Neuron (in vitro differentiated cells): Measurements from ENCODE around the gene SLC1A6.
"Not testable (repeated sequence)": the region's sequence is repeated elsewhere in the genome, so short reads cannot be mapped to it uniquely, and the experiment has no call there.

Experiments used
- H2AFZ ChIP-seq: one replicate; pipeline ENCODE4 v1.6.1; 2013; ENCODE audit warnings: low read depth, mild to moderate bottlenecking, inconsistent platforms, low read length, moderate library complexity
- H3K27me3 ChIP-seq: one replicate; pipeline ENCODE4 v1.6.1; 2013; ENCODE audit warnings: low read length; ENCODE audit not compliant: insufficient read depth
- H3K36me3 ChIP-seq: one replicate; pipeline ENCODE4 v1.6.1; 2013; ENCODE audit warnings: low read length; ENCODE audit not compliant: insufficient read depth
- H3K4me1 ChIP-seq: one replicate; pipeline ENCODE4 v1.6.1; 2013; ENCODE audit warnings: low read length; ENCODE audit not compliant: insufficient read depth
- H3K4me3 ChIP-seq: 2 replicates; pipeline ENCODE4 v1.5.1; 2013; ENCODE audit warnings: mild to moderate bottlenecking, low read length, moderate library complexity
- H3K9me3 ChIP-seq: one replicate; pipeline ENCODE4 v1.6.1; 2013; ENCODE audit warnings: low read length

The SLC1A6 gene

DNA sequence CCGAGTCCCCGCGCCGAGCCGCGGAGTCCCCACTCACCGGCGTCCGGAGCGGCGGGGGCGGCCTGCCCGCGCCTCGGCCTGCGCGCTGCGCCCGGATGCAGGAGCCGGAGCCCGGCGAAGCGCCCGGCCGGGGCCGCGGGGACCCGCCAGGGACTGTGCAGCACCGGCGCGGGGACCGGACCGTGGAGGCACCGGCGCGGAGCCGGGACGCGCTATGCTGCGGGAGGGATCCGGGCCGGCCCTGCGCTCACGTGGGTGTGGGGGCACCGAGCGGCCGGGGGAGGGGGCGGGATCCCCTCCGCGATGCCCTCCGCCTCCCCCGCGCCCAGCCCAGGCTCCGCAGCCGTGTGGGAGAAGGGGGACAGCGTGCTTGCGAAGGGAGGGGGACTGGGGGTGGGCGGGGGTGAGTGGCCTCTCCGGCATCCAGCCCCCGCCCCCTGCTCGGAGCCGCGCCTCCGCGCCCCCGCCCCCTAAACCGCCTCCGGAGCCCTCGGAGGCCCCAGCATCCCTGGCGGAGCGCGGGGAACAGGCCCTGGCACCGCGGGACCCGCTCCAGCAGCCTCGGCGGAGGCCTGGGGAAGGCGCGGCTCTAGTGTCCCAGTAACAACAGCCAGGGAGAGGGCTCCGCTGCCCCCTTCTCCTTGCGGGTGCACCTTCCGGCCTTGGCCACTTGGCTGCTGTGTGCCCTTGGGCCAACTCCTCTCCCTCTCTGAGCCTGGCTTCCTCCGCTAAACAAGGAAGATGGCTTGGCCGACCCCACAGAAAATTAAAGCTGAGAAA lies at the start of gene SLC1A6:
SLC1A6 (minus strand) TSS at position 389 of the 780 bp plus-strand sequence. CDS start 6,954 bp downstream, outside the sequence.
- peaks cover 33% of the 10 kb centered on the region for H3K27me3 ChIP-seq
- no peaks in the 10 kb centered on the region for H3K9me3 ChIP-seq
- peak within 1 kb of the TSS; percentile 33 for H2AFZ ChIP-seq
- H3K36me3 ChIP-seq, result no peaks in the 10 kb centered on the region
- peaks cover 3% of the 10 kb centered on the region for H3K4me1 ChIP-seq
- H3K4me3 ChIP-seq, result peak within 1 kb of the TSS; percentile 44

- Histone ChIP-seq H3K9me3 (no peaks in the 10 kb centered on the region), H3K27me3 (peaks cover 5% of the 10 kb centered on the region)
These were observed 48.8 kb upstream of the SLC1A6 start for GRCh38 chr19:15028490-15028889.

DNA sequence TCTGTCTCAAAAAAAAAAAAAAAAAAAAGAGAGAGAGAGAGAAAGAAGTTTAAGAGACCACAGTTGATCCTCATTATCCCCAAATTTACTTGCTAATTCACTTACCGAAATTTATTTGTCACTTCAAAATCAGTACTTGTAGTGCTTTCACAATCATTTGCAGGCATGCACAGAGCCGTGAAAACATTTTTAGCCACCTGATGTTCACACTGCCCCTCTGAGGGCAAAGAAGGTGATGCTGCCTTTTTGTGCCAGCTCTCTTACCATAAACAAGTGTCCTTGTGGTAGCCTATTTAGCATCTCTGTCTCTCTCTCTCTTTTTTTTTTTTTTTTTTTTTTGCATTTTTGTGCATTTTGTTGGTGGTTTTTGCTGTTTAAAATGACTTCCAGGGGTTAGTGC lies 45.6 kb upstream of the SLC1A6 start:
- Histone ChIP-seq H3K9me3 (no peaks in the 10 kb centered on the region), H3K27me3 (peaks cover 10% of the 10 kb centered on the region), H3K36me3 (no peaks in the 10 kb centered on the region), H3K4me1 (no peaks in the 10 kb centered on the region), H2AFZ (no peak overlapping the region), H3K4me3 (no peak overlapping the region)

More at GRCh38 chr19:15028490-15028889, 48.8 kb upstream of the SLC1A6 start:
- no peak overlapping the region for H3K4me3 ChIP-seq
- no peak overlapping the region for H2AFZ ChIP-seq
- no peaks in the 10 kb centered on the region for H3K4me1 ChIP-seq
- H3K36me3 ChIP-seq, result no peaks in the 10 kb centered on the region

- Histone ChIP-seq H3K36me3 (no peaks in the 10 kb centered on the region), H3K4me3 (no peak overlapping the region), H3K4me1 (no peaks in the 10 kb centered on the region), H3K9me3 (no peaks in the 10 kb centered on the region), H3K27me3 (peaks cover 10% of the 10 kb centered on the region), H2AFZ (no peak overlapping the region)
These were observed 43.1 kb upstream of the SLC1A6 start for GRCh38 chr19:15022752-15023151.

- Histone ChIP-seq H3K4me1 (no peaks in the 10 kb centered on the region), H3K4me3 (no peak overlapping the region), H3K9me3 (no peaks in the 10 kb centered on the region), H3K36me3 (no peaks in the 10 kb centered on the region), H2AFZ (no peak overlapping the region), H3K27me3 (peaks cover 8% of the 10 kb centered on the region)
These were observed 41.8 kb upstream of the SLC1A6 start for GRCh38 chr19:15021286-15022007.

DNA sequence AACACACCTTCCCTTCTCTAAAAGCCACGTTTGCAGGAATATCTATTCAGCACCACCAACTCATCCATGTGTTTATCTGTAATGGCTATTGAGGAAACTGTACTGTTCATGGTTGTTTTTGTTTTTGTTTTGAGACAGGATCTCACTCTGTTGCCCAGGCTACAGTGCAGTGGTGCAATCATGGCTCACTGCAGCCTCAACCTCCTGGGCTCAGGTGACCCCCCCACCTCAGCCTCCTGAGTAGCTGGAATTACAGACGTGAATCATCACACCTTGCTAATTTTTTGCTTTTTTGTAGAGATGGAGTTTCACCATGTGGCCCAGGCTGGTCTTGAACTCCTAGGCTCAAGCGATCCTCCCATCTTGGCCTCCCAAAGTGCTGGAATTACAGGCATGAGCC lies 39.2 kb upstream of the SLC1A6 start:
- not testable (repeated sequence) for H2AFZ ChIP-seq, H3K27me3 ChIP-seq, H3K4me1 ChIP-seq

DNA sequence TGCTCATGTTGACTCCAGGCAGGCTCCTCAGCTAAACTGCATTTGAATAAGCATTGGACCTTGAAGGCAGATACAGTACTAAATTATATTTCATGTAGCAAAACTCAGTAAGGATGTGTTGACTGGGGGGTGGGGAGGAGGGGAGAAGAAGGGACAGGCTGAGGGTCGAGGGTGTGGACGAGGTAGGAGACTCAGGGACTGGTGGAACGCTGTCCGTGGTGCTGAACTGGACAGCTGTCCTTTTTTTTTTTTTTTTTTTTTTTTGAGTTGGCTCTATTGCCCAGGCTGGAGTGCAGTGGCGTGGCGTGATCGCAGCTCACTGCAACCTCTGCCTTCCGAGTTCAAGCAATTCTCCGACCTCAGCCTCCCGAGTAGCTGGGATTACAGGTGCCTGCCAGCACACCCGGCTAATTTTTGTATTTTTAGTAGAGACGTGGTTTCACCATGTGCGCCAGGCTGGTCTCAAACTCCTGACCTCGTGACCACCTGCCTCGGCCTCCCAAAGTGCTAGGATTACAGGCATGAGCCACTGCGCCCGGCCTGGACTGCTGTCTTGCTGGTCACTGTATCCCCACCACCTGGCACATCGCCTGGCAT lies 36.4 kb upstream of the SLC1A6 start:
- Histone ChIP-seq H3K9me3 (no peaks in the 10 kb centered on the region), H3K36me3 (no peaks in the 10 kb centered on the region), H3K27me3 (peaks cover 9% of the 10 kb centered on the region), H2AFZ (no peak overlapping the region), H3K4me3 (no peak overlapping the region), H3K4me1 (peaks cover 2% of the 10 kb centered on the region)

More for the DNA sequence above, 39.2 kb upstream of the SLC1A6 start:
- H3K4me3 ChIP-seq, H3K36me3 ChIP-seq, H3K9me3 ChIP-seq: not testable (repeated sequence)

GRCh38 chr19:15014579-15014978 lies 34.9 kb upstream of the SLC1A6 start:
- H3K4me1 ChIP-seq, result peaks cover 5% of the 10 kb centered on the region
- H3K4me3 ChIP-seq, result no peak overlapping the region
- no peak overlapping the region for H2AFZ ChIP-seq
- H3K36me3 ChIP-seq, result no peaks in the 10 kb centered on the region
- peaks cover 7% of the 10 kb centered on the region for H3K27me3 ChIP-seq
- no peaks in the 10 kb centered on the region for H3K9me3 ChIP-seq

DNA sequence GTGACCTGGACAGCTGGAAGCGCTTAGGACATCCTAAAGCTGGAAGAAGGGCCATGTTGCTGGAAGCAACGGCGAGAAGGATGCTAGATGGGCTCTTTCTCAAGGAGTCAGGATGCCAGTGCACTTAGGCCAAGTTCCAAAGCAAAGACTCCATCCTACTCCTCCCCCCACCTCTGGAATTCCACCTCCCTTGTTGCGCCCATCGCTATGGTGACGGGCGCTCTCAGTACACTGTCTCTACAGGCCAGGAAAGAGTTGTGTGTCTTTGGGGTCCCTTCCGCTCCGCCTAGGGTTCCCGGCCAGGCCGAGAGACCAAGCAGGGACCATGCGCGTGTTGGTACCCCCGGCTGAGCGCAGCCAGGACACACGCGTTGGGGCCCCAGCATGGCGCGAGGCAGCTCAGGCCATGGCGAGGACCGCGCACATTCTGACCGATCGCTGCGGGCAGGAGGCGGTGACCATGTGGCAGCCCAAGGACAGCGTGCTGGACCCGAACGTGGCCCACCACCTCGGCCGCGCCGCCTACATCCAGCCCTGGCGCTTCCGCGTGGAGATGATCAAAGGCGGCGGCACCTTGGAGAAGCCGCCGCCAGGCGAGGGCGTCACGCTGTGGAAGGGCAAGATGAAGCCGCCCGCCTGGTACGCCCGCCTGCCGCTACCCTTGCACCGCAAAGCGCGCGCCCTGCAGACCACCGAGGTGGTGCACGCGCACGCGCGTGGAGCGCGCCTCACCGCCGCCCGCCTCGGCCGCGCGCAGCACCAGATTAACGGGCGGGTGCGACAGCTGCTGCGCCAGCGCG lies 31.0 kb upstream of the SLC1A6 start:
- Histone ChIP-seq H3K4me3 (peak overlapping the region; percentile 5), H2AFZ (no peak overlapping the region), H3K4me1 (peaks cover 5% of the 10 kb centered on the region), H3K9me3 (no peaks in the 10 kb centered on the region), H3K36me3 (no peaks in the 10 kb centered on the region), H3K27me3 (peaks cover 9% of the 10 kb centered on the region)

DNA sequence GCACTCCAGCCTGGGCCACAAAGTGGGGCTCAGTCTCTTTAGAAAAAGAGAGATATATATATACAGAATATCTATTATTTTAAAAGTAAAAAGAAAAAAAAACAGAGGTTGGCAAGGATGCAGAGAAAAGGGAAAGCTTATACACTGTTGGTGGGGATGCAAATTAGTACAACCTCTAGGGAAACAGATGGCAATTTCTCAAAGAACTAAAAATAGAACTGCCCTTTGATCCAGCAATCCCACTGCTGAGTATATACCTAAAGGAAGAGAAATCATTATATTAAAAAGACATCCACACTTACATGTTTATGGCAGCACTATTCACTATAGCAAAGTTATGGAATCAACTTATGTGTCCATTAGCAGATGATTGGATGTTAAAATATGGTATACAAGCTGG lies 28.6 kb upstream of the SLC1A6 start:
- peaks cover 5% of the 10 kb centered on the region for H3K4me1 ChIP-seq
- no peak overlapping the region for H3K4me3 ChIP-seq

GRCh38 chr19:14997981-14998380 lies 18.3 kb upstream of the SLC1A6 start:
- Histone ChIP-seq H3K4me3 (no peak overlapping the region), H2AFZ (no peak overlapping the region), H3K36me3 (no peaks in the 10 kb centered on the region), H3K27me3 (peaks cover 16% of the 10 kb centered on the region), H3K9me3 (no peaks in the 10 kb centered on the region), H3K4me1 (no peaks in the 10 kb centered on the region)

More for the DNA sequence above, 28.6 kb upstream of the SLC1A6 start:
- Histone ChIP-seq H3K9me3 (no peaks in the 10 kb centered on the region), H3K27me3 (peaks cover 10% of the 10 kb centered on the region), H3K36me3 (no peaks in the 10 kb centered on the region), H2AFZ (no peak overlapping the region)

- H3K4me3 ChIP-seq, result no peak overlapping the region
- no peak overlapping the region for H2AFZ ChIP-seq
- H3K4me1 ChIP-seq, result no peaks in the 10 kb centered on the region
- H3K36me3 ChIP-seq, result no peaks in the 10 kb centered on the region
- H3K9me3 ChIP-seq, result no peaks in the 10 kb centered on the region
- H3K27me3 ChIP-seq, result peaks cover 30% of the 10 kb centered on the region
These were observed 13.1 kb upstream of the SLC1A6 start for GRCh38 chr19:14992780-14993179.
